Sigmoid colon (tissue), 4 donors: ENCODE results near the gene CHRNA1.

Experiments used
- CTCF ChIP-seq, 4 experiments: fragments of 450-650 bp in 3 of 4; fragments of 200-600 bp in 1 of 4; IDR thresholded peaks; one replicate each; pipeline ENCODE4 v1.5.1; 2016 to 2019; ENCODE audit warnings: antibody characterized with exemption in 4 of 4, mild to moderate bottlenecking in 3 of 4, moderate library complexity in 2 of 4
- EP300 ChIP-seq, 4 donors: sonication (generic); formaldehyde crosslinking; IDR thresholded peaks; one replicate each; pipeline ENCODE4 v1.6.1; 2017; ENCODE audit warnings: antibody characterized with exemption in 4 of 4
- POLR2AphosphoS5 ChIP-seq, 4 donors: sonication (generic); formaldehyde crosslinking; IDR thresholded peaks; one replicate each; pipeline ENCODE4 v1.6.1; 2017; ENCODE audit warnings: antibody characterized with exemption in 4 of 4

GRCh38 chr2:174796319-174796771, 32.1 kb upstream of the CHRNA1 start:
- TF ChIP-seq CTCF (IDR thresholded peaks at IDR 0.05) (no peak), POLR2AphosphoS5 (IDR thresholded peaks at IDR 0.05) (no peak), EP300 (IDR thresholded peaks at IDR 0.05) (no peak)
